ENCODE results near the gene CALN1. TPM values are rescaled to one million over a fixed set of nuclear protein-coding genes. Genes with fewer than 3 reads are reported as not detected.
"Not testable (repeated sequence)": the region's sequence is repeated elsewhere in the genome, so short reads cannot be mapped to it uniquely, and the experiment has no call there.

CALN1 gene
- total RNA-seq (1 to 10 TPM; 4.3 to 4.4 TPM), polyA plus RNA-seq (ENCODE audit: insufficient read depth, low read depth, low replicate concordance) (6.2 TPM)
- long read RNA-seq, donor 1, full-length matches to known transcripts = 1 of 1 reads
- long read RNA-seq, donor 1, partial matches to known transcripts = 0 of 1 reads
- long read RNA-seq, donor 1, other reads (novel, unspliced or antisense) = 0 of 1 reads
- long read RNA-seq, donor 2, full-length matches to known transcripts = 1 of 1 reads
- long read RNA-seq, donor 2, partial matches to known transcripts = 0 of 1 reads
- long read RNA-seq, donor 2, other reads (novel, unspliced or antisense) = 0 of 1 reads

DNA sequence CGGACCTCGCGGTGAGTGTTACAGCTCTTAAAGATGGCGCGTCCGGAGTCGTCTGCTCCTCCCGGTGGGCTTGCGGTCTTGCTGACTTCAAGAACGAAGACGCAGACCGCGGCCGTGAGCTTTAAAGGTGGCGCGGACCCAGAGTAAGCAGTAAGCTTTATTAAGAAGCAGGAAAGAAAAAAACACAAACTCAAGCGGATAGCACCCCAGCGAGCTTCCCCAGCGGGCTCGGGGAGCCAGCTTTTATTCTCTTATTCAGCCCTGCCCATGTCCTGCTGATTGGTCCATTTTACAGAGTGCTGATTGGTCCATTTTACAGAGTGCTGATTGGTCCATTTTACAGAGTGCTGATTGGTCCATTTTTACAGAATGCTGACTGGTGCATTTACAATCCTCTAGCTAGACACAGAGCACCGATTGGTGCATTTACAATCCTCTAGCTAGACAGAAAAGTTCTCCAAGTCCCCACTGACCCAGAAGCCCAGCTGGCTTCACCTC lies at the start of gene CALN1:
CALN1 (minus strand) TSS at position 218 of the 498 bp plus-strand sequence.
- WGBS, 2 donors = 62 to 78% methylated on average over 21 of the region's 21 CpGs
- H3K9me3 ChIP-seq; H3K4me1 ChIP-seq; intact Hi-C loops (cut with DNase I; ENCODE audit: low total_unique reads); H3K36me3 ChIP-seq (ENCODE audit: low read depth, missing control alignments); H3K27me3 ChIP-seq: not testable (repeated sequence)
- peak; percentile 73 for DNase-seq
- H3K4me3 ChIP-seq = peak within 1 kb of the TSS; percentile 42 to 59
- H3K27ac ChIP-seq = peak within 1 kb of the TSS in 1 of 2 donors; percentile 53

DNA sequence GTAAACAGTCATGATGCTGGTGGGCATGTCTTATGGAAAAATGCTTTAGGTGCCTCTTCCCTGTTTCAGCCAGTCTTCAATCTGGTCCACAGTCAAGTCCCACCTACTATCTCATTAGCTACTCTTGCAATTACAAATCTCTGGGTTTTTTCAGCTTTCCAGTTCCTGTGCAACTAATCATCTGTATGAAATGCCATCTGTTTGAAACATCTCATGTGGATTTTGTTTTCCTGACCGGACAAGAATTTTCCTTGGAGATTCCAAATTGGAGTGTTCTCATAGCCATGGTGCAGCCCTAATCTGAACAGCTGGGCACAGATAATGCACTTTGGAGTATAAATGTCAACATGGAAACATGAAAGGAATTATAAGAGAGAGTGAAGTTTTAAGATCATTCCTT lies 41.3 kb upstream of the CALN1 start:
- Histone ChIP-seq H3K4me1 (no peaks in the 10 kb centered on the region), H3K27me3 (no peaks in the 10 kb centered on the region), H3K36me3 (ENCODE audit: low read depth, missing control alignments) (no peaks in the 10 kb centered on the region), H3K27ac (no peak overlapping the region), H3K4me3 (no peak overlapping the region), H3K9me3 (no peaks in the 10 kb centered on the region)
- TF ChIP-seq POLR2A (IDR thresholded peaks at IDR 0.05) = no peak
- TF ChIP-seq, protein P1, sequence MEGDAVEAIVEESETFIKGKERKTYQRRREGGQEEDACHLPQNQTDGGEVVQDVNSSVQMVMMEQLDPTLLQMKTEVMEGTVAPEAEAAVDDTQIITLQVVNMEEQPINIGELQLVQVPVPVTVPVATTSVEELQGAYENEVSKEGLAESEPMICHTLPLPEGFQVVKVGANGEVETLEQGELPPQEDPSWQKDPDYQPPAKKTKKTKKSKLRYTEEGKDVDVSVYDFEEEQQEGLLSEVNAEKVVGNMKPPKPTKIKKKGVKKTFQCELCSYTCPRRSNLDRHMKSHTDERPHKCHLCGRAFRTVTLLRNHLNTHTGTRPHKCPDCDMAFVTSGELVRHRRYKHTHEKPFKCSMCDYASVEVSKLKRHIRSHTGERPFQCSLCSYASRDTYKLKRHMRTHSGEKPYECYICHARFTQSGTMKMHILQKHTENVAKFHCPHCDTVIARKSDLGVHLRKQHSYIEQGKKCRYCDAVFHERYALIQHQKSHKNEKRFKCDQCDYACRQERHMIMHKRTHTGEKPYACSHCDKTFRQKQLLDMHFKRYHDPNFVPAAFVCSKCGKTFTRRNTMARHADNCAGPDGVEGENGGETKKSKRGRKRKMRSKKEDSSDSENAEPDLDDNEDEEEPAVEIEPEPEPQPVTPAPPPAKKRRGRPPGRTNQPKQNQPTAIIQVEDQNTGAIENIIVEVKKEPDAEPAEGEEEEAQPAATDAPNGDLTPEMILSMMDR (IDR thresholded peaks at IDR 0.05) = no peak
- DNase-seq = no peak
- intact Hi-C loops (cut with DNase I; ENCODE audit: low total_unique reads) = no loop called here
- WGBS, 2 donors = 77 to 78% methylated on average over 1 of the region's 1 CpG

DNA sequence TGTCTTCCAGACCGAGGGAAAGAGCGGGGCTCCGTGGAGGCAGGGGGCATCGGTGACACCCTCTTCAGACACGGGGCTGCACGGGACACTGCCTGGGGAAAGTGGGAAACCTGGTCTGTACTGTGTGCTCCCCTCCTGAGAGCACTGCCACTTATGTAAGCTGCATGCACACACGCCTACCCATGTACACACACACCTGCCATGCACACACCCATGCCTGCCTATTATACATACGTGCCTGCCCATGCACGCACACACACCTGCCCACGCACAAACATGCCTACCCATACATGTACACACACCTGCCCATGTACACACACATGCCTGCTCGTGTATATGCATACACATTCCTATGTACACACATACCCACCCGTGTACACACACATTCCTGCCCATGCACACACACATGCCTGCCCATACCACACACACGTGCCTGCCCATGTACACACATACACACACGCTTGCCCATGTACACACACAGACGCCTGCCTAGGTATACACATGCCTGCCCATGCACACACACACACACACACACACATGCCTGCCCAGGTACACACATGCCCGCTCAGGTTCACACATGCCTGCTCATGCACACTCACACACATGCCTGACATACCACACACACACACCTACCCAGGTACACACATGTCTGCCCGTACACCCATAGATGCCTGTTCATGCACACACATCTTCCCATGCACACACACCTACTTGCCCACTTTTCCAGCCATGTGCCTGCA lies 35.5 kb upstream of the CALN1 start:
- WGBS, 2 donors = 65 to 76% methylated on average over 14 to 17 of the region's 17 CpGs
- intact Hi-C loops (cut with DNase I; ENCODE audit: low total_unique reads) = no loop called here

DNA sequence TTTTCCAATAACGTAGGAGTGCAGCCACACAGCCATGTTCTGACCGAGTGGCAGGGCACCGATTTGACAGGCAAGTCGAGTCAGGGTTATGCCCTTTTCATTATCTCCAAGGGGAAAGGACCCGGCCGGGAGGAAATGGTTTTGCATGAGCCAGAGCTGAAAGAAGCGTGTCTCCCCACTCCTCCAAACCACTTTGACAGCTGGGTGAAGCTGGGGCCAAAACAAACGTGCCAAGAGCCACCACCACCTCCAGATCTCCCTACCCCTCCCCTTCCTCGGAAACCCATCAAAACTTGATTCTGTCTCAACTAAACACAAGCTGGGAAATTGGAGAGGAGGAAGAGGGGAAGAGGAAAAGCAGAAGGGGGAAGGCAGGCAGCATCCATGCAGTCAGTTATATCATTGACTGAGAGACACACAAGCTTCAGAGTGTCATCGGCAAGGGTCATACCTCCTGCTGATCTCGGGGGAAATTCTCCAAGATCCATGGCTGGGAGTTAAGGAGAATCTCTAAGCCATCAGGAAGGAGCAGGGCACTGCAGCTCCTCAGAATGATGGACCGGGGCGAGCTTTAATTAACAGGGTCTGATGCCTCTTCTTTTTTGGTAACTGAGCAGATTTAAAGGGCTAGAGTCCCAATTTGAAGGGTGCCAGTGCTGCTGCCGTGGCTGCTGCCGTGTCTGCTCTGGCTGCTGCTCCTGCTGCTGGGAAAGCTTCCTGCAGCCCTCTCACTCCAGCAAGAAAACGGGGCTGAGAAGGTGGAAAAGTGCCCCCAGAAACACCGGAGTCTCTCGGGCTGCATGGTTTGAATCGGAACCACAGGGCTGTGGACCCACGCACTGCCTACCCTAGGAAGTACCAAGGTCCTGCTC lies 34.7 kb upstream of the CALN1 start:
- no peaks in the 10 kb centered on the region for H3K27me3 ChIP-seq
- intact Hi-C loops (cut with DNase I; ENCODE audit: low total_unique reads) = no loop called here
- no peaks in the 10 kb centered on the region for H3K4me1 ChIP-seq
- TF ChIP-seq, protein P1 (IDR thresholded peaks at IDR 0.05) = no peak
- TF ChIP-seq POLR2A (IDR thresholded peaks at IDR 0.05) = no peak
- 25 to 26% methylated on average over 17 to 20 of the region's 20 CpGs for WGBS, 2 donors
- H3K27ac ChIP-seq = no peak overlapping the region
- H3K4me3 ChIP-seq = no peak overlapping the region
- H3K36me3 ChIP-seq (ENCODE audit: low read depth, missing control alignments) = no peaks in the 10 kb centered on the region
- no peak for DNase-seq
- no peaks in the 10 kb centered on the region for H3K9me3 ChIP-seq

More for the DNA sequence above, 35.5 kb upstream of the CALN1 start:
- no peaks in the 10 kb centered on the region for H3K9me3 ChIP-seq
- H3K4me1 ChIP-seq = no peaks in the 10 kb centered on the region
- DNase-seq = no peak
- H3K27ac ChIP-seq = no peak overlapping the region
- no peak overlapping the region for H3K4me3 ChIP-seq
- H3K27me3 ChIP-seq = no peaks in the 10 kb centered on the region
- no peaks in the 10 kb centered on the region for H3K36me3 ChIP-seq (ENCODE audit: low read depth, missing control alignments)
- TF ChIP-seq, protein P1 (IDR thresholded peaks at IDR 0.05) = no peak
- no peak for TF ChIP-seq POLR2A (IDR thresholded peaks at IDR 0.05)

DNA sequence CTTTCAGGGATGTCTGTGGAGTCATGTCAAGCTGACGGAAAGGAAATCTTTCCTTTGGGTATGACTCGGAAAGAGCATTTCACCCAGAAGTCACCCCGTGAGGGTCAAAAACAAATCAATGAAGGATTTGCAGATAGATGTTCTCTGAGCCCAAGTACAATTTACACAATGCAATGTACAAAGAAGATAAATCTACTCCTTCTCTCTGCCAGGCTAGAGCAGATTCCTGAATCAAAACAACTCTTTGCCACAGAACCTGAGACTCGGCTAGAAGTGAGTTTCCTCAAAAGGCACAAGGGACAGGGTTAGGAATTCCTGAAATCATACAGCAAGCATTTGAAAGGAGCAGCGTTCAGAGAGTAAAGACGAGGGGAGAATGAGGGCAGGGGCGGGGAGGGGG lies 34.0 kb upstream of the CALN1 start:
- Histone ChIP-seq H3K4me1 (no peaks in the 10 kb centered on the region), H3K27ac (no peak overlapping the region), H3K36me3 (ENCODE audit: low read depth, missing control alignments) (no peaks in the 10 kb centered on the region), H3K27me3 (no peaks in the 10 kb centered on the region), H3K9me3 (no peaks in the 10 kb centered on the region), H3K4me3 (no peak overlapping the region)
- no peak for DNase-seq
- intact Hi-C loops (cut with DNase I; ENCODE audit: low total_unique reads) = no loop called here
- TF ChIP-seq, protein P1 (IDR thresholded peaks at IDR 0.05) = no peak
- TF ChIP-seq POLR2A (IDR thresholded peaks at IDR 0.05) = no peak
- 56 to 67% methylated on average over 7 of the region's 7 CpGs for WGBS, 2 donors
